Activated CD4-positive, alpha-beta T cell treated with anti-CD3 and anti-CD28 coated beads, Interleukin-2, amount 50 U/mL, for 16 hours (primary cell): ENCODE results near the gene NET1.
"Not testable (repeated sequence)": the region's sequence is repeated elsewhere in the genome, so short reads cannot be mapped to it uniquely, and the experiment has no call there.

Experiments used
- DNase-seq: peaks from one replicate; pipeline ENCODE4 v3.0.0-alpha.2; 2020

Gene NET1

DNA sequence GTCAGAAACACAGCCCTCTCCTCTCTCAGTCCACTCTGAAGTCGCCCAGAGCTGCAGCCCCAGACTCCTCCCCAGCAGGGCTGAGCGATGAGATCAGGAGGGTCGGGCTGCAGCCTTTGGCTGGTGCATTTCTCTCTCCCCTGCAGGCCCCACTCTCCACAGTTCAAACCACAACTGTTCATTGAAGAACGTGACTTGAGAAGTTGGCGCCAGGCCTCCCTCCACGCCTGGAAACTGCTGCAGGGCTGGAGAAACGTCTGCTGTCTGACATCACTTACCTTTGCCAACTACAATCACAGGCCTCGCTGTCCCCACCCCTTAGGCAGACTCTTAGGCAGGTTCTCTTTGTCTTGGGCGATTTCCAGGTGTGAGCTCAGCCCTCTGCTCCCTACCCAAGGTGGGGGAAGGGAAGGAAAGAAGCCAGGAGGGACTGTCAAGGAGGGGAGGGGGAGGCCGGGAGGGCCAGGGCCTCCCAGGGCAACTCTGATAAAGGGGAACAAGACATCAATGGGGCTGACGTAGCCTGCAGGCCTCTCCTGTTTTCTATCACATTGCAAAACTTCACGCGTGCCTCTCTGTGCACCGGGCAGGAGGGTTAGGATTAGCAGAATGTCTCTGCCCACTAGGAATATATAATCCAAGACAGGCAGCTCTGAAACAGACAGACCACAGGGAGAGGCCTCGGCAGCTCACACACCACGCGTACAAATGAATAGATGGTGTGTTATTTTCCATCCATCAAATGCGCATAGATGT, 54.3 kb downstream of the NET1 start:
- no peak for DNase-seq

DNA sequence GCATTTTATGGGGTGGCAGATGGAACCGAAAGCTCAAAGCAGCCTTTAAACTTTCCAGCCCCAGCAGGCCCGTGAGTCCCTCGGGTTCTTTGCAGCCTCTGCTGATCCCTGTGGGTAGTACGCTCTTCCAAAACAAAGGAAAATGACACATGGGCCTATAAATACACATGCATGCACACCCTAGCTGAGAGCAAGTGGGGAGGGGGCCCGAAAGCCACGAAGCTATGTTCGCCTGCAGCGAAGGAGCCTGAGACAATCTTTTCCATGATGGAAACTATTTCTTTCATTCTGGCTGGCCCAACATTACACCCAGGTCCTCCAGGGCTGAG, 54.8 kb downstream of the NET1 start:
- DNase-seq, result no peak

DNA sequence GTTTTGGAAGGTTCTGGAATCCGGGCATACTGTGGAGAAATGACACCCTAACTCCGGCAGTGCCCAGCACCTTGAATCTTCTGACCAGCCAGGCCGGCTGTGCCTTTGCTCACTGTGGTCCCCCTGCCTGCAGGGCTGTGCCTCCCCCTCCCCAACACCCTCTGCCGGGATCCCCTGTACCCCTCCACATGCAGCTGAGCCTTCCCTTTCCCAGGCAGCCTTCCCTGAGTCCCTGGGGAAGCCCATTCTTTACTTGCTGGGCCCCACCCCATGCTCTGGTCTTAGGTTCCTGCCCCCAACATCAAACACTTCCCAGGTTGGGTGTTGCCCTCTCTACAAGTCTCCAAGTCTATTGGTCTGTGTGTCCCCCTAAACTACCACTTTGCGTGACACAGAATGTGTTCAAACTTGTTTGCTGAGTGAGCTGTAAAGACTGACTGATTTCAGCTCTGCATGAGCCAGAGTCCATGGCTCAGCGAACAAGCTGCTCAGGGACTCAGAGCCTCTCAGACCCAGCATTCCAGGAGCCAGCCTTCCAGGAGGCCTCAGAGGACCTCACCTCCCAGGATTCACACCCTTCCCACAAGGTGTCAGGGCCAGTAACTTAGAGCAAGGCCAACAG, 55.4 kb downstream of the NET1 start:
- DNase-seq, result no peak

DNA sequence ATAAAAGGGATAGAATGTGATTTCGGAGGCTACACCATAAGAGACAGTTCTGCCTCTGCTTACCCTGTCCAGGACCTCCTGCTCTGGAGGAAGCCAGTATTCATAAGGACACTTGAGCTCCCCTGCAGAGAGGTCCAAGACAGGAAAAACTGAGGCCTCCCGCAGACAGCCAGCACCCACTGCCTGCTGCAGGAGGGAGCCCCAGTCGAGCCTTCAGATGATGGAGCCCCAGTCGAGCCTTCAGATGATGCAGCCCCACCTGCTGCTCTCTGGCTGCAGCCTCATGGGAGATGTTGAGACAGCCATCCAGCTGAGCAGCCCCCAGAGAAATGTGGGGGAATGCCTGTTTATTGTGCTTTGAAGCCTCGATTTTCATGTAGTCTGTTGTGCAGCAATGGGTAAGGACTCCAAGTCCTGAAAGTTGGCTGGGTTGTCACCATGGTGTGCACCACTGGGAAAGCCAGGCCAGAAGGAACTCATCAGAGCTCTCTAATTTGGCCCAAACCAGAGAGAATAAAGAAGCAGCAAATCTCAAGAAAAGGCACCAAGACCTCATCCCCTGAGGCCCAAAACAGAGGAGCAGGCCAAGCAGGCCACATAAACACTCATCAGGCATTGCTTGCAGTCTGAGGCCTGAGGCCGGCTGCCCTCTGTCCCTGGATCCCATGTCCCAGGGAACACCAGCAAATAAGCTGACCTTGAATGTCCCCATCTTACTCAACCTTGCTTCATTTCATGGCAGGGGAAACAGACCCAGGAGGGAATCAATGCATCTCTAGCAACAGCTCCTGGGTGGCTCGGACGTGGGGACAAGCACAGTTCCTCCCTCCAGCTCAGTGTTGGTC, 56.1 kb downstream of the NET1 start:
- no peak for DNase-seq

DNA sequence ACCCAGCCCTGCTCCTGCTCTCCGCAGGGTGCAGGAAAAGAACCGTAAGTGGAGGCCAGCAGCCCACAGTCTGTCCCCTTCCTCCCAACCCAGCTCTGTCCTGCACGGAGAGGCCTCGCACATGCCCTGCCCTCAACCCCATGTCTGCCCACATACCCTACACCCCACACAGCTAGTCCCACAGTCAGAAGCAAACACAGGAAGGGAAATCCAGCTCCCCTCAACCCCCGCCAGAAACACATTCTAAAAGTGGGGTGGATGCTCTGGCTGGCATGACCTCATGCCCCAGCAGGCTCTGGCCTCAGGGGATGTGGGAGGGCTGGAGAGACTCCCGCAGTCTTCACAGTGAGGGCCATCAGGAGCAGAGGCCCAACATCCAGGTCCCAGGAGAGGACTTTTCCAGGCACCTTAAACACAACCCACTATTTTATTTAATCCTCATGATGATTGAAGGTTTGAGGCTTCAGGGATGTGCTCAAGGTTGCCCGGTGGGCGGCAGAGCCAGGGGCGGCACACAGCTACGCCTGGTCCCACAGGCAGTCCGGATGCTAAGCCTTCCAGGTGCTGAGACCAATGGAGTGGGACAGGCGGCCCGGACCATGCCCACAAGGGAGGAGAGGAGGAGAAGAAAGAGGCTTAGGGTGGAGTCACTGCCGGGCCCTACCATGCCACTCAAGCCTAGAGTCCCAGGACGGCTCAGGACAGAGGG, 57.1 kb downstream of the NET1 start:
- DNase-seq, result no peak

DNA sequence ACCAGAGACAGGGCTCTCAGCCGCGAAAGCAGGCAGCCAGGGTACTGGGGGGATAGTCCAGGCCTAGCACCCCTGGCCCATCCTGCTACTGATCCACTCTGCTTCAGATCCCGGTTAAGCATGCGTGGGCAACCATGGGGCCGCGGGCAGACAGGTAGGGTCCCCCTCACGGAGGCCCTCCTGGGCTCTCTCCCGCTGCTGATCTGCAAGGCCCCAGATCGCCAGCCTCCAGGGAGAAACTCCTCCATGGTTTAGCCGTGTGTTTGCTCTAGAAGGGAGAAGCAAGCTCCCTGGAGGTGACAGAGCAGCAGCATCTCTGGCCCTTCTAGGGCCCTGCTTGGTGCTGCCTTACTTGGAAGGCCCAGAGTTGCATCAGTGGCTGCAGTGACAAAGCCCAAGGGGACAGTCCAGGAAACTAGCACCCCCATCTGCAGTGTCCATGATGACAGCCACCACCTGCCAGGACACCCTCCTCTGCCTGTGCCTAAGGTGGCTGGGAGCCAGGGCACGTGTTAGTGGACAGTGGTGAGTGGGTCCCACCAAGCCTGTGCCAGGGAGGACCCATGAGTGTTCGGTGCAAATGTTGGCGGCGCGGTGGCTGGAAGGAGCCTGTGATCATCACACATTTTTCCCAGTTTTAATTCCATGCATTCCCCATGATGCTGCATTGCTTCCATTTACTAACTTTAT, 57.9 kb downstream of the NET1 start:
- no peak for DNase-seq

DNA sequence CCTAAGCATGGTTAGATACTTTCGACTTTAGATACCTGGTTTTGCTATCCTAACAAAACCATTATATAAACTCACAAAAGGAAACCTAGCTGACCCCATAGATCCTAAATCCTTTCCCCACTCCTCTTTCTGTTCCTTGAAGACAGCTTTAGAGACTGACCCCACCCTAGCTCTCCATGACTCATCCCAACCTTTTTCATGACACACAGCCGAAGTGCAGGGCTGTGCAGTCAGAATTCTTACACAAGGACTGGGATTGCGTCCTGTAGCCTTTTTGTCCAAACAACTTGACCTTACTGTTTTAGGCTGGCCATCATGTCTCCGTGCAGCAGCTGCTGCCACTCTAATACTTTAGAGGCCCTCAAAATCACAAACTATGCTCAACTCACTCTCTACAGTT, 62.3 kb downstream of the NET1 start:
- DNase-seq, result not testable (repeated sequence)

DNA sequence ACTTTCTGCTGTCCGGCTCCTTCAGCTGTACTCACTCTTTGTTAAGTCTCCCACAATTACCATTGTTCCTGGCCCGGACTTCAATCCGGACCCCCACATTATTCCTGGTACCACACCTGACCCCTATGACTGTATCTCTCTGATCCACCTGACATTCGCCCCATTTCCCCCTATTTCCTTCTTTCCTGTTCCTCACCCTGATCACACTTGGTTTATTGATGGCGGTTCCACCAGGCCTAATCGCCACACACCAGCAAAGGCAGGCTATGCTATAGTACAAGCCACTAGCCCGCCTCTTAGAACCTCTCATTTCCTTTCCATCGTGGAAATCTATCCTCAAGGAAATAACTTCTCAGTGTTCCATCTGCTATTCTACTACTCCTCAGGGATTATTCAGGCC, 62.7 kb downstream of the NET1 start:
- DNase-seq, result not testable (repeated sequence)

DNA sequence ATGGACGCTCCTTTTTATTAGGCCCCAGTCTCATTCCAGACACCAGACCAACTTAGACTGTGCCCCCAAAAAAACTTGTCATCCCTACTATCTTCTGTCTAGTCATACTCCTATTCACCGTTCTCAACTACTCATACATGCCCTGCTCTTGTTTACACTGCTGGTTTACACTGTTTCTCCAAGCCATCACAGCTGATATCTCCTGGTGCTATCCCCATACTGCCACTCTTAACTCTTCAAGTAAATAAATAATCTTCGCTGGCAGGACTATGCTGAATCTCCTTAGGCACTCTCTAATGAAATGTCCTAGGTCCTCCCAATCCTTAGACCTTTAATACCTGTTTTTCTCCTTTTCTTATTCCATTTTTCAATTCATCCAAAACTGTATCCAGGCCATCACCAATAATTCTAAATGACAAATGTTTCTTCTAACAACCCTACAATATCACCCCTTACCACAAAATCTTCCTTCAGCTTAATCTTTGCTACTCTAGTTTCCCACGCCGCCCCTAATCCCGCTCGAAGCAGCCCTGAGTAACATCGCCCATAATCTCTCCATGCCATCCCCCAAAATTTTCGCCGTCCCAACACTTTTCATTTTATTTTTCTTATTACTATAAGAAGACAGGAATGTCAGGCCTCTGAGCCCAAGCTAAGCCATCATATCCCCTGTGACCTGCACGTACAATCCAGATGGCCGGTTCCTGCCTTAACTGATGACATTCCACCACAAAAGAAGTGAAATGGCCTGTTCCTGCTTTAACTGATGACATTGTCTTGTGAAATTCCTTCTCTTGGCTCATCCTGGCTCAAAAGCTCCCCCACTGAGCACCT, 63.8 kb downstream of the NET1 start:
- not testable (repeated sequence) for DNase-seq

DNA sequence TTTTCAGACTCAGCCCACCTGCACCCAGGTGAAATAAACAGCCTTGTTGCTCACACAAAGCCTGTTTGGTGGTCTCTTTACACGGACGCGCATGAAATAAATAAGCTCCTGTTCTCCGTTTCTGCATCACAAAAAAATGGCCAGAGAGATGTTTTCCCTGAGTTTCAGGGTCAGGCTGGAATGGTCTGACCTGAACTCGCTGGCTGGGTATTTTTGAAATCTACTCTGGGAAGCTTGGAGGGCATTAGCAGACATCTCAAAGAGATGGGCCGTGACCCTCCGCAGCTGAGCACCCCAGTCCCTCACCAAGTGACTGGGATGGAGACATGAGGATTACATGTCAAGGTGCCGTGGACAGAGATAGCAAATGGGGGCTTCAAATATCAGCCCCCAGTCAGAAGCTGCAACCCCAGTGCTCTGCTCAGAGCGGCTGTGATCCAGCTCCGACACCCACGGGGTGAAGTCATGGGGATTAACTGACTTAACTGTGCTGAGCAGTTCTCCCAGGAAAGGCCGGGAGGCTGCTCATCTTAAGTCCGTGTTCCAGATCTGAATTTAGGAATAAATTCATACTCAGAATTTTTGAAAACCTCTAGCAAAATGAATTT, 64.7 kb downstream of the NET1 start:
- no peak for DNase-seq

DNA sequence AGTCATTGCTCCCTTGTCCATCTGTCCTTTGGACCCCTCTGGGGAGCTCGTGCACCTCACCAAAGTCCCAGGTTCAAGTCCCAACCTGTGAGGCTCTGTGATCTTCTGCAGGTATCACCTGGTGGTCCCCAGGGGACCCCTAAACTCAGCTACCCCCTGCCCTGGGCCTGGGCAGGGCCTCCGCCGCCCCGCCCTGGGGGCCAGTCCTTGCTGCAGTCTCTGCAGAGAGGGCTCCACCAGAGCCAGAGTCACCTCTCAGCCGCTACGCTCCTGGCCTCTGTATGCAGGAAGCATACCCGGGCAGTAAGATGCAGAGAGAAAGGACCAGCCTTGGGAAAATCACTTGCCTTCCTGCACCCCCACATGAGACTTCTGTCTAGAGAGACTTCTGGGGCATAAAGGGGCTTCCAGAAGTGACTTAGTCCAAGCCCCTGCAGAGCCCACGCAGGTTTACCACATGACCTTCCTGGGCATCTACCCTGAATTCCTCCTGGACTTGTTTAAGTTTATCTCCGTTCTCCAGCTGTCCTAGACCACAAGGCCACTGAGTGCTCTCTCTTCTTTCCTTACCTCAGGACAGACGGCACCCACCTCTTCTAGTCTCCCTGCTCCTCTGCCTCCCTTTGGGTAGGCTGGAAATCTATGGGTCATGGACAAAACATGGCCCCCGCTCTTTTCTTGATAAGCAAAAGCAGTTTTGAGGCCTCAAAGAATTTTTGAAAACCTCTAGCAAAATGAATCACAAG, 65.8 kb downstream of the NET1 start:
- no peak for DNase-seq

DNA sequence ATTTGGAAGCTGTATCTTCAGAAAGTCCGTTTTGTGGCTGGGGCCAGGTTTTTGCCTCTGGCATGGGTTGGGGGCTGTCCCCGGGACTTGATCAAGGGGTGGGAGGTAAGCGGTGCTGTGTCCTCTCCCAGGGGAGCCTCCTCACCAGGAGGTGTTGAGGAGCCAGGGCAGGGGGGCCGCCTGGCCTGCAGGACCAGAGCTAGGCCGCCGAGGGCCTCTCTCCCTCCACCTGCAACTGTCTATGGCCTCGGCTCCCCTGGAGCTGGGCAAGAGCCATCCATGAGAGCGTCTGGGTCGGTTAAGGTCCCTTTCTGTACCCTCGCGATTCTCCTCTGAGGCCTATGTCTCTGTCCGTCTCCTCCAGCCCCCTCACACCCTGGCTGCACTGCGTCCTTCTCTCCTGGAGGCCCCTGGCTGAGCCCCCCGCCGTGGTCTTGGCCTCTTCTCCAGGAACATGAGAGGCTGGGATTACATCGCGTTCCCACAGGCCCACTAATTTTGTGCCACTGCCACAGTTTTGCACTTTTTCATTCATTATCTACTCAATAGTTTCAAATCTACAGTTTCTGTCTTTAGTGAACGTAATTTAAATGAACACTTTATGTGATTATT, 66.4 kb downstream of the NET1 start:
- DNase-seq, result no peak

DNA sequence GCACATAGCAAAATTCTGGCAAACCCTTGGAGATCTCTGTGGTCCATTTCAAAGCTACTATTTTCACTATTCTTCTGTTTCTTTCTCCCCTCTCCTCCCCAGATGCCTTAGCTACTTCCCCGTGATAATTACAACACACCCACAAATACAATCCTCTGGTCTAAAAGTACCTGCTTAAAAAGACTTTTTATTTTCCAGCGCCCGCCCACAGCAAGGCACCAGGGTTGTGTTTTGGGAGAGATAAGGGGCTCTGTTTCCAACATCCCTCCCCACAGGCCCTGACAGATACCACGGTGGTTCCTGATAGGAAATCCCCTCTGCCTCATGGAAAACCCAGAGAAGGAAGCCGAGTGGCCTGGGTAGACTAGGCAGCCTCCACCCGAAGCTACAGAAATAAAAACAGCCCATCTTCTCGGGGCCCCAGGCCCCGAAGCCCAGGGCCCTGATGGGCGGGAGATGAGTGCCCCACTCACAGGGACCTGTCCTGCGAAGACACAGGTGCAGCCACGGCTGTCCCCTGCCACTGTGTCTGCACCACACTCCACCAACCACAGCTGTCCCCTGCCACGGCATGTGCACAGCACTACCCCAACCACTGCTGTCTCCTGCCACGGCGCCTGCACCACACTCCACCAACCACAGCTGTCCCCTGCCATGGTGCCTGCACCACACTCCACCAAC, 67.3 kb downstream of the NET1 start:
- no peak for DNase-seq

DNA sequence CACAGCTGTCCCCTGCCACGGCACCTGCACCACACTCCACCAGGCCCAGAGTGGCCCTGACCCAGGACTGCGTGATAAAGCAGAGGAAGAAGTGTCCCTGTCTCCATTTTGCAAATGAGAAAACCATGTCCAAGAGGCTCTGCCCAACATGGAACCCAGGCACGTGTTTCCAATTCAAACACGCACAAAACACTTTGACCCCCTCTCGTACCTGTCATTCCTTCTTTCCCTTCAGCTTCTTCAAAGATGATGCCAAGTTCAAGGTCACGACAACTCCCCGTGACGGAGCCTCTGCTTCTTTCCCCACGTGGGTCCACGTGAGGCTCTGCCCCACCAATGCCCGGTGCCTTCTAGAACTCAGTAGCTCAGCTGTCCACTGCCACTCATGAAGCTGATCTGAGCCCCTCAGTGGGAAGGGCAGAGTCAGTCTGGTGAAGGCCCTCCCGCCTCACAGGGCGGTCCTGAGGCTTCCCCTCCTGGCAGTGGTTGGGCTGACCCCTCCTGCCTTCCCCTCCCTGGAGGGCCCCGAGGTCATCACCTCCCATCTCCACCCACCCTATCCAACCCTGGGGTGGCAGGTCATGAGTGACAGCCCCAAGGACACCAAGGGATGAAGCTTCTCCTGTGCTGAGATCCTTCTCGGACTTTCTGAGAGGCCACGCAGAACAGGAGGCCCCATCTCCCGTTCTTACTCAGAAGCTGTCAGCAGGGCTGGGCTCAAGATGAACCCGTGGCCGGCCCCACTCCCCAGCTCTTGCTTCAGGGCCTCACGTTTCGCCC, 68.0 kb downstream of the NET1 start:
- DNase-seq, result no peak

DNA sequence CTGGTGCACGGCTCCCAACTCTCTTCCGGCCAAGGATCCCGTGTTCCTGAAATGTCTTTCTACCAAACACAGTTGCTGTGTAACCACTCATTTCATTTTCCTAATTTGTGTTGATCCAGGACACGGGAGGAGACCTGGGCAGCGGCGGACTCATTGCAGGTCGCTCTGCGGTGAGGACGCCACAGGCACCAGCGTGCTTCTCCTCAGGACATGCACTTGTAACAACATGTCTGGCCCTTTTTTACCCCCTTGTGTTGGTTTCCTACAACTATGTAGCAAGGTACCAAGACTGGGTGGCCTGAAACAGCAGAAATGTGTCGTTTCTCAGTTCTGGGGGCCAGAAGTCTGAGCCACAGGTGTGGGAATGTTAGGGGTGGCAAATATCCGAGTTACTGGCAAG, 68.8 kb downstream of the NET1 start:
- no peak for DNase-seq

DNA sequence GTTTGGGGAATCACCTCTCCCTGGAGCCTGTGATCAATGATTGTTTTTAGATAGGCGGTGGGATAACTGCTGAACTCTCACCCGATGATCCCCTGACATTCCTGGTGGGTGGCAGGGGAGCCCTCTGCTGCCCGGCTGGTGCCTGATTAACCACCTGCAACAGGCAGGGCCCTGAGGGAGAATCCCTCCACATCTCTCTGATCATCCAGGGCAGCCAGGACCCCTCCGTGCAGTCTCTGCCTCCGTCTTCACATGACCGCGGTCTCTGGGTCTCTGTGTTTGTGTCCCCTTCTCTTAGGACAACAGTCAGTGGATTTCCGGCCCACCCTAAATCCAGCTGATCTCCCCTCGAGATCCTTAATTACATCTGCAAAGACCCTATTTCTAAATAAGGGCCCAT, 69.7 kb downstream of the NET1 start:
- DNase-seq, result no peak

DNA sequence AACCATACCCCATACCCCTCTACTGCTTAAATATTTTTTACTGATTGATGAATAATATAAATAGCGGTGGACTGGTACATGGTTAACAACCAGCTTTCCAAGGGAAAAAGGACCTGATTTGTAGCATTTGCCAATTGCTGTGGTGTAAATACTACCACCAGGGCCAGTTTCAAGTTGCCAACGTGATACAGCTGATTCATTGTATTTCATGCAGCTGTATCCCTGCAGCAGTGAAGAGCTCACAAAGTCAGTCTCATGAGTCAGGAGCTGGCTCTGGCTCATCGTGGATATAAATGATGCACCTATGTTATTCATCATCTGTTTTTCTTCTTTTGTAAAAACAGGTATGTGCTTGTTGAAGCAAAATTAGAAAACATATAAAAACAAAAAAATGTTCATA, 71.8 kb downstream of the NET1 start:
- DNase-seq, result no peak

DNA sequence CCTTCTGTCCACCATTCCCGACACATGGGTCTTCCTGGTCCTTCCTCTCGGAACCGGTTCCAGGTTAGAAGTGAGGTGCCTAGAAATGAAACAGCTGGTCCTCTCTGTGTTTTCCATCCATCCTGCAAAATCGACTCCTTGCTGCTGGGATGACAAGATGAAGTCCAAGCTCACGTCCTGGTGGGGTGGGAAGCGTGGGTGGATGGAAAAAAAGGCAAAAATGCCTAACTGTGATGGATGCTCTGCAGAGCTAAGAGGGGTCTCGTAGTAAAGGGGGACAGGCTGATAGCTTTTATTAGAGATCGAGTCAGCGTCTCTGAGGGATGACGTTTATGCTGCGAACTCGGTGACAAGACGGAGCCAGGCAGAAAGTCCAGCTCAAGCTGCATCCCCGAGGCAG, 72.9 kb downstream of the NET1 start:
- no peak for DNase-seq
